GM13976 (cell line): ENCODE measurements around the gene EYA4.

ENCODE experiments used
- DNase-seq: peaks from one replicate; pipeline ENCODE4 v3.0.0; 2012; ENCODE audit warnings: low spot score
- CTCF ChIP-seq: IDR thresholded peaks from 2 replicates; pipeline ENCODE4 v1.5.1; 2012; ENCODE audit warnings: borderline replicate concordance, mild to moderate bottlenecking; ENCODE audit not compliant: insufficient read depth; ENCODE audit errors: extremely low read depth, missing control alignments, control extremely low read depth
- in situ Hi-C: fragments of 300-500 bp; cut with MboI; formaldehyde crosslinking; loops from one replicate; pipeline ENCODE4 v1.12.0; 2022; ENCODE audit warnings: low sequenced_read_pairs, mixed read lengths, inconsistent platforms; ENCODE audit not compliant: unreplicated experiment

Gene EYA4

GRCh38 chr6:133241086-133241900 is at the start of gene EYA4:
Gene EYA4 (plus strand): TSS chr6:133241357. CDS start chr6:133274781, 33,424 bp downstream.
- peak; percentile 23 for DNase-seq
- no peak for TF ChIP-seq CTCF
- in situ Hi-C loops, result no loop called here

- TF ChIP-seq CTCF, result no peak
- in situ Hi-C loops, result loop anchor here (25.0 kb wide), 1 partner anchor 319 kb away; no protein-coding TSS in a partner anchor
Measured at GRCh38 chr6:133193396-133193795, 47.8 kb upstream of the EYA4 start.

GRCh38 chr6:133198725-133199124 is 42.4 kb upstream of the EYA4 start:
- DNase-seq, result no peak
- no peak for TF ChIP-seq CTCF
- in situ Hi-C loops, result loop anchor here (25.0 kb wide), 1 partner anchor 314 kb away; no protein-coding TSS in a partner anchor

More at GRCh38 chr6:133193396-133193795, 47.8 kb upstream of the EYA4 start:
- DNase-seq, result no peak

- in situ Hi-C loops, result no loop called here
- DNase-seq, result no peak
- no peak for TF ChIP-seq CTCF
Measured at GRCh38 chr6:133201231-133201630, 39.9 kb upstream of the EYA4 start.

GRCh38 chr6:133202610-133203343 is 38.4 kb upstream of the EYA4 start:
- TF ChIP-seq CTCF, result no peak
- in situ Hi-C loops, result no loop called here
- no peak for DNase-seq

GRCh38 chr6:133203344-133203697 is 37.8 kb upstream of the EYA4 start:
- TF ChIP-seq CTCF, result no peak
- no peak for DNase-seq
- in situ Hi-C loops, result no loop called here
